Keratinocyte (primary cell): ENCODE measurements around the gene GABPB2. TPM values are rescaled to one million over a fixed set of nuclear protein-coding genes. Genes with fewer than 3 reads are reported as not detected.

ENCODE experiments used
- DNase-seq: peaks from one replicate; pipeline ENCODE4 v3.0.0-alpha.2; 2011; ENCODE audit warnings: low read depth, missing footprints, low spot score
- FAIRE-seq: peaks from 2 replicates; lab custom pipeline; 2011; peaks lifted over from hg19 to GRCh38; lab: Jason Lieb, UNC
- H2AFZ ChIP-seq: 2 replicates; pipeline ENCODE4 v1.6.0; 2012; ENCODE audit warnings: low read length, control low read depth, inconsistent platforms; ENCODE audit not compliant: control insufficient read depth
- H3K27ac ChIP-seq: 2 replicates; pipeline ENCODE4 v1.5.1; 2011; ENCODE audit warnings: low read length; ENCODE audit not compliant: control insufficient read depth, insufficient read depth
- H3K27me3 ChIP-seq: 3 replicates; pipeline ENCODE4 v1.6.0; 2011; ENCODE audit warnings: low read length; ENCODE audit not compliant: control insufficient read depth, insufficient read depth; ENCODE audit errors: extremely low read depth
- H3K36me3 ChIP-seq, 2 experiments: 2 replicates in 1 of 2; 3 replicates in 1 of 2; pipeline ENCODE4 v1.5.1; 2011; ENCODE audit warnings: low read length in 2 of 2, mild to moderate bottlenecking in 1 of 2; ENCODE audit not compliant: control insufficient read depth in 2 of 2, insufficient read depth in 2 of 2; ENCODE audit errors: extremely low read depth in 1 of 2
- H3K4me1 ChIP-seq: 3 replicates; pipeline ENCODE4 v1.5.1; 2011; ENCODE audit warnings: low read length; ENCODE audit not compliant: control insufficient read depth, insufficient read depth; ENCODE audit errors: extremely low read depth
- H3K4me2 ChIP-seq: 3 replicates; pipeline ENCODE4 v1.6.0; 2011; ENCODE audit warnings: low read depth, low read length; ENCODE audit not compliant: control insufficient read depth, insufficient read depth; ENCODE audit errors: extremely low read depth
- H3K4me3 ChIP-seq, 3 experiments: fragments of 200-600 bp in 1 of 3; sonication (generic) in 1 of 3; 2 replicates in 2 of 3; 3 replicates in 1 of 3; pipeline ENCODE4 v1.5.1; 2011 to 2016; ENCODE audit warnings: low read length in 3 of 3, mild to moderate bottlenecking in 3 of 3, control low read depth in 2 of 3, inconsistent platforms in 1 of 3, low read depth in 1 of 3, mixed read lengths in 1 of 3, mixed run types in 1 of 3, moderate library complexity in 1 of 3; ENCODE audit not compliant: control insufficient read depth in 2 of 3, insufficient read depth in 2 of 3; ENCODE audit errors: extremely low read depth in 1 of 3
- H3K79me2 ChIP-seq: 2 replicates; pipeline ENCODE4 v1.6.0; 2012; ENCODE audit warnings: low read length; ENCODE audit not compliant: control insufficient read depth, insufficient read depth
- H3K9ac ChIP-seq: 3 replicates; pipeline ENCODE4 v1.6.0; 2011; ENCODE audit warnings: low read length; ENCODE audit not compliant: control insufficient read depth, insufficient read depth; ENCODE audit errors: extremely low read depth
- H3K9me1 ChIP-seq: 3 replicates; pipeline ENCODE4 v1.6.0; 2011; ENCODE audit warnings: low read length; ENCODE audit not compliant: control insufficient read depth, insufficient read depth; ENCODE audit errors: extremely low read depth
- H3K9me3 ChIP-seq: 2 replicates; pipeline ENCODE4 v1.5.1; 2012; ENCODE audit warnings: low read depth, low read length; ENCODE audit not compliant: control insufficient read depth
- H4K20me1 ChIP-seq: 3 replicates; pipeline ENCODE4 v1.6.0; 2011; ENCODE audit warnings: low read length; ENCODE audit not compliant: control insufficient read depth, insufficient read depth; ENCODE audit errors: extremely low read depth
- EZH2 ChIP-seq: IDR thresholded peaks from one replicate; pipeline ENCODE4 v1.6.1; 2012; ENCODE audit warnings: inconsistent platforms, mild to moderate bottlenecking, low read length, moderate library complexity
- dilution Hi-C: fragments of 300-500 bp; cut with MboI; formaldehyde crosslinking; loops from one replicate; pipeline ENCODE4 v1.7.0; 2020; ENCODE audit warnings: low sequenced_read_pairs; ENCODE audit not compliant: extremely low pct_ligation_motif_present
- polyA plus RNA-seq, 5 experiments: library from polyadenylated mRNA; depleted of rRNA in 3 of 5; stranded (reverse) in 3 of 5; stranded (forward) in 1 of 5; unstranded in 1 of 5; fragments of >200 nt; gene quantifications; 1 replicate in 1 of 5; 2 replicates in 3 of 5; 3 replicates in 1 of 5; pipeline versions ENCODE4 v1.2.1 to v1.2.3, GENCODE V29; 2011 to 2012; ENCODE audit warnings: missing spikeins in 2 of 5, low read depth in 1 of 5, low replicate concordance in 1 of 5
- TF ChIP-seq, protein P1 (sequence below), 3 experiments: IDR thresholded peaks in 1 of 3; conservative IDR thresholded peaks in 1 of 3; optimal IDR thresholded peaks in 1 of 3; 2 replicates in 2 of 3; 3 replicates in 1 of 3; pipeline versions ENCODE3 to v1.5.1; 2011; ENCODE audit warnings: low read length in 3 of 3, mild to moderate bottlenecking in 3 of 3, moderate library complexity in 2 of 3, control low read depth in 1 of 3, inconsistent platforms in 1 of 3; ENCODE audit not compliant: insufficient read depth in 2 of 3; ENCODE audit errors: extremely low read depth in 1 of 3

The GABPB2 gene
- polyA plus RNA-seq, 1 donor (not counting 4 experiments of a cell fraction or from before 2014, with no cell fraction given), result 13.3 TPM

DNA sequence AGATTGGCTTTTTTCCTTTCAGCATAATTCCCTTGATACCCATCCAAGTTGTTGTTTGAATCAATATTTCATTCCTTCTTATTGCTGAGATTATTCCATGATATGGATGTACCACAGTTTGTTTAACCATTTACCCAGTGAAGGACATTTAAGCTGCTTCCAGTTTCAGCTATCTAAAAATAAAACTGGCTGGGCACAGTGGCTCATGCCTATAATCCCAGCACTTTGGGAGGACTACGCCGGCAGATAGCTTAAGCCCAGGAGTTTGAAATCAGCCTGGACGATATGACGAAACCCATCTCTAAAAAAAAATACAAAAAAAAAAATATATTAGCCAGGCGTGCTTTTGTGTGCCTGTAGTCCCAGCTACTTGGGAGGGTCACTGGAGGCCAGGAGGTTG, 43.3 kb downstream of the GABPB2 start:
- Histone ChIP-seq H3K9ac (no peak overlapping the region), H4K20me1 (no peaks in the 10 kb centered on the region), H3K4me1 (no peaks in the 10 kb centered on the region), H3K9me1 (no peaks in the 10 kb centered on the region), H3K9me3 (no peaks in the 10 kb centered on the region), H2AFZ (no peak overlapping the region), H3K79me2 (no peaks in the 10 kb centered on the region), H3K27ac (no peak overlapping the region), H3K4me3 (no peak overlapping the region), H3K27me3 (no peaks in the 10 kb centered on the region), H3K36me3 (peaks cover 0 to 5% of the 10 kb centered on the region in 2 experiments), H3K4me2 (no peak overlapping the region)
- dilution Hi-C loops, result no loop called here
- TF ChIP-seq, protein P1, sequence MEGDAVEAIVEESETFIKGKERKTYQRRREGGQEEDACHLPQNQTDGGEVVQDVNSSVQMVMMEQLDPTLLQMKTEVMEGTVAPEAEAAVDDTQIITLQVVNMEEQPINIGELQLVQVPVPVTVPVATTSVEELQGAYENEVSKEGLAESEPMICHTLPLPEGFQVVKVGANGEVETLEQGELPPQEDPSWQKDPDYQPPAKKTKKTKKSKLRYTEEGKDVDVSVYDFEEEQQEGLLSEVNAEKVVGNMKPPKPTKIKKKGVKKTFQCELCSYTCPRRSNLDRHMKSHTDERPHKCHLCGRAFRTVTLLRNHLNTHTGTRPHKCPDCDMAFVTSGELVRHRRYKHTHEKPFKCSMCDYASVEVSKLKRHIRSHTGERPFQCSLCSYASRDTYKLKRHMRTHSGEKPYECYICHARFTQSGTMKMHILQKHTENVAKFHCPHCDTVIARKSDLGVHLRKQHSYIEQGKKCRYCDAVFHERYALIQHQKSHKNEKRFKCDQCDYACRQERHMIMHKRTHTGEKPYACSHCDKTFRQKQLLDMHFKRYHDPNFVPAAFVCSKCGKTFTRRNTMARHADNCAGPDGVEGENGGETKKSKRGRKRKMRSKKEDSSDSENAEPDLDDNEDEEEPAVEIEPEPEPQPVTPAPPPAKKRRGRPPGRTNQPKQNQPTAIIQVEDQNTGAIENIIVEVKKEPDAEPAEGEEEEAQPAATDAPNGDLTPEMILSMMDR (optimal IDR thresholded peaks at IDR 0.05 in 1 of 3, IDR thresholded peaks at IDR 0.05 in 1 of 3, conservative IDR thresholded peaks at IDR 0.05 in 1 of 3; ENCODE audit: extremely low read depth in 1 of 3, insufficient read depth in 2 of 3, low read length in 3 of 3), result no peak
- TF ChIP-seq EZH2, result no peak
- FAIRE-seq (no peak), DNase-seq (no peak)

- no peak overlapping the region for H3K4me3 ChIP-seq
- no peaks in the 10 kb centered on the region for H4K20me1 ChIP-seq
- no peaks in the 10 kb centered on the region for H3K79me2 ChIP-seq
- DNase-seq (no peak), FAIRE-seq (no peak)
- H3K27me3 ChIP-seq, result no peaks in the 10 kb centered on the region
- no peak overlapping the region for H3K4me2 ChIP-seq
- no peak overlapping the region for H3K27ac ChIP-seq
- dilution Hi-C loops, result no loop called here
- no peak overlapping the region for H3K9ac ChIP-seq
- TF ChIP-seq, protein P1 (optimal IDR thresholded peaks at IDR 0.05 in 1 of 3, IDR thresholded peaks at IDR 0.05 in 1 of 3, conservative IDR thresholded peaks at IDR 0.05 in 1 of 3; ENCODE audit: extremely low read depth in 1 of 3, insufficient read depth in 2 of 3, low read length in 3 of 3), result no peak
- no peak for TF ChIP-seq EZH2
- no peaks in the 10 kb centered on the region for H3K9me3 ChIP-seq
- H3K9me1 ChIP-seq, result no peaks in the 10 kb centered on the region
- no peaks in the 10 kb centered on the region for H3K36me3 ChIP-seq
- no peak overlapping the region for H2AFZ ChIP-seq
- H3K4me1 ChIP-seq, result no peaks in the 10 kb centered on the region
Observed at GRCh38 chr1:151124763-151125403, 54.3 kb downstream of the GABPB2 start.
